Keratinocyte (primary cell): ENCODE measurements around the gene KDM5B.

Source experiments
- CTCF ChIP-seq, 3 experiments: IDR thresholded peaks in 1 of 3; conservative IDR thresholded peaks in 1 of 3; optimal IDR thresholded peaks in 1 of 3; 2 replicates in 2 of 3; 3 replicates in 1 of 3; pipeline versions ENCODE3 to v1.5.1; 2011; ENCODE audit warnings: low read length in 3 of 3, mild to moderate bottlenecking in 3 of 3, moderate library complexity in 2 of 3, control low read depth in 1 of 3, inconsistent platforms in 1 of 3; ENCODE audit not compliant: insufficient read depth in 2 of 3; ENCODE audit errors: extremely low read depth in 1 of 3
- EZH2 ChIP-seq: IDR thresholded peaks from one replicate; pipeline ENCODE4 v1.6.1; 2012; ENCODE audit warnings: inconsistent platforms, mild to moderate bottlenecking, low read length, moderate library complexity

GRCh38 chr1:202708456-202709275 is 99.6 kb downstream of the KDM5B start:
- no peak for TF ChIP-seq CTCF (optimal IDR thresholded peaks at IDR 0.05 in 1 of 3, IDR thresholded peaks at IDR 0.05 in 1 of 3, conservative IDR thresholded peaks at IDR 0.05 in 1 of 3; ENCODE audit: extremely low read depth in 1 of 3, insufficient read depth in 2 of 3, low read length in 3 of 3)
- TF ChIP-seq EZH2 = no peak
